Hepatocyte (in vitro differentiated cells): ENCODE results near the gene SAMD13.

Experiments used
- EZH2 ChIP-seq: fragments of 200-600 bp; sonication (generic); IDR thresholded peaks from 2 replicates; pipeline ENCODE4 v1.6.1; 2016; ENCODE audit warnings: antibody characterized with exemption, mild to moderate bottlenecking, borderline replicate concordance
- EZH2phosphoT487 ChIP-seq: fragments of 200-600 bp; sonication (generic); IDR thresholded peaks from one replicate; pipeline ENCODE4 v1.6.1; 2018; ENCODE audit warnings: antibody characterized with exemption, mild to moderate bottlenecking, low read depth, moderate library complexity; ENCODE audit not compliant: unreplicated experiment, severe bottlenecking
- TF ChIP-seq, protein P1 (sequence below): fragments of 200-600 bp; sonication (generic); IDR thresholded peaks from 2 replicates; pipeline ENCODE4 v1.5.1; 2016; ENCODE audit warnings: antibody characterized with exemption, mild to moderate bottlenecking; ENCODE audit not compliant: poor library complexity

DNA sequence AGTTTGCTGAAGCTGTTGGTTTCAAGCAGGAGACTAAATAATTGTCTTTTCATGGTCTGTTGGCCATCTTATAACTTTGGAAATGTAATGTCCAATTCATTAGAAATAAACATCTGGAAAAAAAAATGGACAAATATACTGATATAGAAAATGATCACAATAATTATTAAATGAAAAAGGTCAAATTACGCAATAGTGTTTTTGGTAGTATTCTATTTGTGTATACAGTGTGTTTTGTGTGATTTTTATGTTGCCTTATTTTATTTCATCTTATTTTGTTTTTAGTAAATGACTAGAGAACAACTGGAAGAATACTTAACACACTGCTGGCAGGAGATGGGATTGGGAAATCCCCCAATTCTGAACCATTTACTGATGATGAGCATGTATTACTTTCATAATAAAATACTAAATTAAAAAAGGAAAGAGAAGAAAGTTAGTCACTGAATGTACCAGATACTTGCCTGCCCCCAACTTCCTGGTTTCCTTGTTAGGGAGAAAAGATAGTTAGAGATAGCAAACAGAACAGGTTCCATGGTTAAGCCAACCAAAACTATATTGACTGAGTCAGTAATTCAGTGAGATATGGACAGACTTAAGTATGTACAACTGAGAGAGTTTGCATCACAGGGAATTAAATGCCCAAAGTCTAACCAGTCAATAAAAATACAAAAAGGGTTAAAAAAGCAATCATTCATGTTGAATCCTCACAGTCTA lies 24.0 kb upstream of the SAMD13 start:
- TF ChIP-seq, protein P1, sequence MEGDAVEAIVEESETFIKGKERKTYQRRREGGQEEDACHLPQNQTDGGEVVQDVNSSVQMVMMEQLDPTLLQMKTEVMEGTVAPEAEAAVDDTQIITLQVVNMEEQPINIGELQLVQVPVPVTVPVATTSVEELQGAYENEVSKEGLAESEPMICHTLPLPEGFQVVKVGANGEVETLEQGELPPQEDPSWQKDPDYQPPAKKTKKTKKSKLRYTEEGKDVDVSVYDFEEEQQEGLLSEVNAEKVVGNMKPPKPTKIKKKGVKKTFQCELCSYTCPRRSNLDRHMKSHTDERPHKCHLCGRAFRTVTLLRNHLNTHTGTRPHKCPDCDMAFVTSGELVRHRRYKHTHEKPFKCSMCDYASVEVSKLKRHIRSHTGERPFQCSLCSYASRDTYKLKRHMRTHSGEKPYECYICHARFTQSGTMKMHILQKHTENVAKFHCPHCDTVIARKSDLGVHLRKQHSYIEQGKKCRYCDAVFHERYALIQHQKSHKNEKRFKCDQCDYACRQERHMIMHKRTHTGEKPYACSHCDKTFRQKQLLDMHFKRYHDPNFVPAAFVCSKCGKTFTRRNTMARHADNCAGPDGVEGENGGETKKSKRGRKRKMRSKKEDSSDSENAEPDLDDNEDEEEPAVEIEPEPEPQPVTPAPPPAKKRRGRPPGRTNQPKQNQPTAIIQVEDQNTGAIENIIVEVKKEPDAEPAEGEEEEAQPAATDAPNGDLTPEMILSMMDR: no peak
- TF ChIP-seq EZH2phosphoT487: no peak
- no peak for TF ChIP-seq EZH2
